OCI-LY1 (cell line): ENCODE data around the gene TNS4.

Source experiments
- H2AFZ ChIP-seq: fragments of 200-600 bp; sonication (generic), shearing (Covaris generic); 2 replicates; pipeline ENCODE4 v1.6.0; 2014; ENCODE audit warnings: antibody characterized with exemption, mild to moderate bottlenecking, low read length
- H3F3A ChIP-seq: fragments of 200-600 bp; sonication (generic), shearing (Covaris generic); 2 replicates; pipeline ENCODE4 v1.6.0; 2014; ENCODE audit warnings: mild to moderate bottlenecking, antibody characterized with exemption, low read length, moderate library complexity; ENCODE audit not compliant: insufficient read depth
- H3K27ac ChIP-seq: fragments of 200-600 bp; sonication (generic); 2 replicates; pipeline ENCODE4 v1.5.1; 2014; ENCODE audit warnings: low read length, mixed run types, mild to moderate bottlenecking, low read depth; ENCODE audit not compliant: poor library complexity, severe bottlenecking
- H3K27me3 ChIP-seq: fragments of 200-600 bp; sonication (generic); 2 replicates; pipeline ENCODE4 v1.6.0; 2014; ENCODE audit warnings: antibody characterized with exemption, mild to moderate bottlenecking, low read length, moderate library complexity; ENCODE audit not compliant: insufficient read depth
- H3K36me3 ChIP-seq: fragments of 200-600 bp; sonication (generic); 2 replicates; pipeline ENCODE4 v1.6.1; 2014; ENCODE audit warnings: mild to moderate bottlenecking, antibody characterized with exemption, low read length, moderate library complexity, mixed read lengths; ENCODE audit not compliant: insufficient read depth
- H3K4me1 ChIP-seq: fragments of 200-600 bp; sonication (generic); 2 replicates; pipeline ENCODE4 v1.5.1; 2014; ENCODE audit warnings: mild to moderate bottlenecking, low read length, moderate library complexity; ENCODE audit not compliant: insufficient read depth, severe bottlenecking
- H3K4me2 ChIP-seq: fragments of 200-600 bp; sonication (generic), shearing (Covaris generic); 2 replicates; pipeline ENCODE4 v1.6.1; 2014; ENCODE audit warnings: low read length
- H3K4me3 ChIP-seq: fragments of 200-600 bp; sonication (generic); 2 replicates; pipeline ENCODE4 v1.5.1; 2014; ENCODE audit warnings: low read length, low read depth, mild to moderate bottlenecking, mixed read lengths; ENCODE audit not compliant: poor library complexity, severe bottlenecking
- H3K79me2 ChIP-seq: fragments of 200-600 bp; shearing (Covaris generic); 2 replicates; pipeline ENCODE4 v1.6.1; 2016; ENCODE audit warnings: mixed run types, low read length, mixed read lengths; ENCODE audit not compliant: insufficient read depth
- H3K9ac ChIP-seq: fragments of 200-600 bp; sonication (generic), shearing (Covaris generic); 2 replicates; pipeline ENCODE4 v1.6.1; 2014; ENCODE audit warnings: mild to moderate bottlenecking, low read length, mixed read lengths
- H3K9me2 ChIP-seq: fragments of 200-600 bp; sonication (generic), shearing (Covaris generic); 2 replicates; pipeline ENCODE4 v1.6.1; 2014; ENCODE audit warnings: low read depth, mild to moderate bottlenecking, low read length, mixed read lengths
- H3K9me3 ChIP-seq: fragments of 200-600 bp; shearing (Covaris generic); 2 replicates; pipeline ENCODE4 v1.6.1; 2014; ENCODE audit warnings: low read length, mixed read lengths
- H4K20me1 ChIP-seq: fragments of 200-600 bp; sonication (generic), shearing (Covaris generic); 2 replicates; pipeline ENCODE4 v1.6.0; 2016; ENCODE audit warnings: mild to moderate bottlenecking, low read length; ENCODE audit not compliant: insufficient read depth
- EZH2 ChIP-seq: fragments of 200-600 bp; sonication (generic), shearing (Covaris generic); IDR thresholded peaks from 2 replicates; pipeline ENCODE4 v1.8.0; 2017; ENCODE audit warnings: borderline replicate concordance, mixed run types, mild to moderate bottlenecking, antibody characterized with exemption, low read length, moderate library complexity, mixed read lengths
- TF ChIP-seq, protein P1 (sequence below): fragments of 200-600 bp; sonication (generic), shearing (Covaris generic); IDR thresholded peaks from 2 replicates; pipeline ENCODE4 v1.5.1; 2017; ENCODE audit warnings: mild to moderate bottlenecking, antibody characterized with exemption, low read length, moderate library complexity, mixed read lengths

Gene TNS4

DNA sequence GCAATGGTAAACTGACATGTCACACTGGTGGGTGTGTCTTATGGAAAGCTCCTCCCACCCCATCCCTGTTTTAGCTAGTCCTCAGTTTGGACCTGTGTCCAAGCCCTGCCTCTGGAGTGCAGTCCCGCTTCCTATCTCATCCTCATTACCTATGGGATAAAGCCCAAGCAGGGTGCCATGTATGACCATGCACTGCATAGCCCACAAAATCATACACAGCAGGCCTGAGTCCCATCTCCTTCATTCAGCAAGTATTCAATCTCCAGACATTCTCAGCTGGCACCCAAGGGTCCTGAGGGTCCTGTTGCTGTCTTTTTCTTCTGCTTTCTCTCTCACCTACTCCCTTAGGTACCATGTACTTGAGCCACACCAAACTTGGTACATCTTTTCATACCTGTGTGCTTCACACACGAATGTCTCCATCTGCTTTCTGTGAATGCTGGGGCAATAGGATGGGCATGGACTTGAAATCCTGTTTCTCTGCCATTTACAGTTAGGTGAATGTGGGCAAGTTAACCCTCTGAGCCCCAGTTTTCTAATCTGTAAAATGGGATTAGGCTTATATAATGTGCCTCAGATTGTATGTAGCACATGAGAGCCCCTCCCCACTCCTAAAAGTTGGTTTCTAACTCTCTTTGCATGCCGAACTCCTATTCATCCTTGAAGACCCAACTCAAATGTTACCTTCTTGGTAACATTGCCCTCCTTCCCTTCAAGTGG lies 28.5 kb downstream of the TNS4 start:
- H3K9me2 ChIP-seq = no peaks in the 10 kb centered on the region
- no peak overlapping the region for H3K4me3 ChIP-seq
- H3K9me3 ChIP-seq = no peaks in the 10 kb centered on the region; the same call in 1 of the 2 replicates
- H3K4me1 ChIP-seq = peaks cover 11% of the 10 kb centered on the region
- no peak overlapping the region for H2AFZ ChIP-seq
- H3K36me3 ChIP-seq = no peaks in the 10 kb centered on the region; the same call in 1 of the 2 replicates
- TF ChIP-seq, protein P1, sequence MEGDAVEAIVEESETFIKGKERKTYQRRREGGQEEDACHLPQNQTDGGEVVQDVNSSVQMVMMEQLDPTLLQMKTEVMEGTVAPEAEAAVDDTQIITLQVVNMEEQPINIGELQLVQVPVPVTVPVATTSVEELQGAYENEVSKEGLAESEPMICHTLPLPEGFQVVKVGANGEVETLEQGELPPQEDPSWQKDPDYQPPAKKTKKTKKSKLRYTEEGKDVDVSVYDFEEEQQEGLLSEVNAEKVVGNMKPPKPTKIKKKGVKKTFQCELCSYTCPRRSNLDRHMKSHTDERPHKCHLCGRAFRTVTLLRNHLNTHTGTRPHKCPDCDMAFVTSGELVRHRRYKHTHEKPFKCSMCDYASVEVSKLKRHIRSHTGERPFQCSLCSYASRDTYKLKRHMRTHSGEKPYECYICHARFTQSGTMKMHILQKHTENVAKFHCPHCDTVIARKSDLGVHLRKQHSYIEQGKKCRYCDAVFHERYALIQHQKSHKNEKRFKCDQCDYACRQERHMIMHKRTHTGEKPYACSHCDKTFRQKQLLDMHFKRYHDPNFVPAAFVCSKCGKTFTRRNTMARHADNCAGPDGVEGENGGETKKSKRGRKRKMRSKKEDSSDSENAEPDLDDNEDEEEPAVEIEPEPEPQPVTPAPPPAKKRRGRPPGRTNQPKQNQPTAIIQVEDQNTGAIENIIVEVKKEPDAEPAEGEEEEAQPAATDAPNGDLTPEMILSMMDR = no peak
- no peak for TF ChIP-seq EZH2
- H3K79me2 ChIP-seq = no peaks in the 10 kb centered on the region
- H3K9ac ChIP-seq = no peak overlapping the region
- no peak overlapping the region for H3K27ac ChIP-seq
- H3K27me3 ChIP-seq = peaks cover 11% of the 10 kb centered on the region; the same call in 1 of the 2 replicates
- no peak overlapping the region for H3K4me2 ChIP-seq
- H4K20me1 ChIP-seq = no peaks in the 10 kb centered on the region
- H3F3A ChIP-seq = no peaks in the 10 kb centered on the region

DNA sequence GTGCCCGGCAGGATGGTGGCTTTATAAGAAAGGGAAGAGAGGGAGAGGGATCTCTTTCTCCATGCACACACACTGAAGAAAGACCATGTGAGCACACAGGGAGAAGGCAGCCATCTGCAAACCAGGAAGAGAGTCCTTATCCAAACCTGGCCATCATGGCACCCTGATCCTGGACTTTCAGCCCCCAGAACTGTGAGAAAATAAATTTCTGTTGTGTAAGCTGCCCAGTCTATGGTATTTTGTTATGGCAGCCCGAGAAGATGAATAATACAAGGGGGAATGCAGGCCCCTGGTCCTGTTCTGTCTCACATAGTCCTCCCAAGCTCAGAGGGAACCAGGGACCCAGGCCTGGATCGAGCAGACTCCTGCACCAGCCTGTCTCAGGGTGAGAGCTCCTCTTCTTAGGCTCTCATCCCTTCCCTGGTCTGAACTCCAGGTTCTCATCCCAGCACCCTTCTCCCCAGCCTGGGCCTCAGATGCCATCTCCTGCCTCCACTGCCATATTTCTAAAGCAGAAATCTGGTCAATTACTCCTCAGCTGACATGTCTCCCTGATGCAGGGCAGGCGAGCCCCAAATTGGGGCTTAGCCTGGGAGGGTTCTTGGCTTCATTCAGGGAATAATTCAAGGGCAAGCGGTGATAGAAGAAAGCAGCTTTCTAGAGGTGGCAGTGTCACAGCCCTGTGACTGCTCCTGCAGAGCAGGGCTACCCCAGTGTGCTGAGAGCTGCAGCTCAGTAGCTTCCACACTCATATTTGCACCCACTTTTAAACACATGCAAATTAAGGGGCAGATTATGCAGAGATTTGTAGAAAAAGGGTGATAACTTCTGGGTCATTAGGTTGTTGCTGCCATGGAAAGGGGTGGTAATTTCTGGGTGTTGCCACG lies 29.3 kb downstream of the TNS4 start:
- Histone ChIP-seq H3K36me3 (no peaks in the 10 kb centered on the region; the same call in 1 of the 2 replicates), H3K4me3 (no peak overlapping the region), H3K79me2 (no peaks in the 10 kb centered on the region), H3K4me1 (peaks cover 11% of the 10 kb centered on the region), H3K9me2 (no peaks in the 10 kb centered on the region), H2AFZ (no peak overlapping the region), H3K27me3 (peaks cover 11% of the 10 kb centered on the region; the same call in 1 of the 2 replicates), H3K9ac (no peak overlapping the region), H3K4me2 (no peak overlapping the region), H3F3A (no peaks in the 10 kb centered on the region), H3K9me3 (no peaks in the 10 kb centered on the region; the same call in 1 of the 2 replicates), H4K20me1 (no peaks in the 10 kb centered on the region), H3K27ac (no peak overlapping the region)
- TF ChIP-seq, protein P1 = no peak
- TF ChIP-seq EZH2 = no peak

DNA sequence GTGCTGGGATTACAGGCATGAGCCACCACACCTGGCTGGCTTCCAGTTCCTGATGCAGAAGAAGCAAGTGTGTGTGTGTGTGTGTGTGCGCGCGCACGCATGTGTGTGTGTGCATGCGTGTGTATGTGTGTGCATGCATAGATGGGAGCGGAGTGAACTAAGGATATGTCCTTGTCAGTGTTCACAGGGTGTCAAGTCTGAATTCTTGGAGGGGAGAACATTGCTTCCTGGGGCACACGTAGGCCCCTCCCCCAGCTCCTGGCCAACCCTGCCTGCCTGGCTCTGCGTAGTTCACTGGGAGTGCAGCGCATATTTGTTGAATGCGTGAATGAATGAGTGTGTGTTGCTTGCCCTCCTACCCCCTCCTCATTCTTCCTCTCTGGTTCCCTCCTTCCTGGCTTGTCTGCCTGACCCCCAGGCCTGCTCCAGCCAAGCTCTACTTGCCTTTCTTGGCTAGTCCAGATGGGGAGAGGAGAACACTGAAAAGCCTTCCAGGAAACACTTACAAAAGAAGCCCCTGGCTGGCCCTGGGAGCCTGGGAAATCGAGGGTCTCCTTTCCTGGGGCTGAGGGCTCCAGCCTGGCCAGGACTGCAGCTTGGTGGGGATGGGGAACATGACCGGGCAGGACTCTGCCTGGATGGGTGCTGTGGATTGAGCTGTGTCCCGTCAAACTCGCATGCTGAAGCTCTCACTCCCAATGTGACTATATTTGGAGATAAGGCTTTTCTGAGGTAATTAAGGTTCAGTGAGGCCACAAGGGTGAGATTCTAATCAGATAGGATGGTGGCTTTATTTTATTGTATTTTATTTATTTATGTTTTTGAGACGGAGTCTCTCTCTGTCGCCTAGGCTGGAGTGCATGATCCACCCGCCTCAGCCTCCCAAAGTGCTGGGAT lies 30.2 kb downstream of the TNS4 start:
- Histone ChIP-seq H3K9me3 (no peaks in the 10 kb centered on the region; the same call in 1 of the 2 replicates), H3K79me2 (no peaks in the 10 kb centered on the region), H4K20me1 (no peaks in the 10 kb centered on the region), H3K4me2 (no peak overlapping the region), H3K27me3 (peaks cover 11% of the 10 kb centered on the region; the same call in 1 of the 2 replicates), H3K9me2 (no peaks in the 10 kb centered on the region), H3F3A (no peaks in the 10 kb centered on the region), H3K4me3 (no peak overlapping the region), H3K36me3 (no peaks in the 10 kb centered on the region; the same call in 1 of the 2 replicates), H3K9ac (no peak overlapping the region), H2AFZ (no peak overlapping the region), H3K27ac (no peak overlapping the region), H3K4me1 (peaks cover 4% of the 10 kb centered on the region)
- TF ChIP-seq, protein P1 = no peak
- TF ChIP-seq EZH2 = no peak
